Left lung (tissue), 10 donors: ENCODE measurements around the gene CEP89. TPM values are rescaled to one million over a fixed set of nuclear protein-coding genes. Genes with fewer than 3 reads are reported as not detected.

ENCODE experiments used
- ATAC-seq: fragments of 200-7000 bp; cut with Tn5 transposase; one replicate; pipeline ENCODE4 v1.9.1; 2020; ENCODE audit warnings: moderate library complexity
- DNase-seq, 4 donors: peaks; one replicate each; pipeline ENCODE4 v3.0.0-alpha.2; 2013 to 2020
- H3K27ac ChIP-seq, 2 donors: fragments of 200-600 bp; sonication (generic) in 1 of 2; one replicate each; pipeline versions ENCODE4 v1.5.0 to v1.8.0; 2020 to 2021
- H3K27me3 ChIP-seq, 2 donors: fragments of 200-600 bp; sonication (generic) in 1 of 2; one replicate each; pipeline versions ENCODE4 v1.5.0 to v1.8.0; 2020 to 2021
- H3K36me3 ChIP-seq, 2 donors: fragments of 200-600 bp; sonication (generic) in 1 of 2; one replicate each; pipeline versions ENCODE4 v1.5.0 to v1.8.0; 2020 to 2021
- H3K4me1 ChIP-seq, 2 donors: fragments of 200-600 bp; one replicate each; pipeline ENCODE4 v1.8.0; 2021
- H3K4me3 ChIP-seq, 2 donors: fragments of 200-600 bp; sonication (generic) in 1 of 2; one replicate each; pipeline versions ENCODE4 v1.5.0 to v1.8.0; 2020 to 2021; ENCODE audit warnings: mild to moderate bottlenecking in 1 of 2
- H3K9me3 ChIP-seq, 2 donors: fragments of 200-600 bp; sonication (generic) in 1 of 2; one replicate each; pipeline versions ENCODE4 v1.5.0 to v1.8.0; 2020 to 2021
- intact Hi-C, 2 donors: fragments of 100-400 bp; cut with DNase I; formaldehyde crosslinking; loops; one replicate each; pipeline versions ENCODE4 v1.11.2 to v1.14.2; 2022
- polyA plus RNA-seq, 6 donors: library from polyadenylated mRNA; unstranded; fragments of 120-200 nt; gene quantifications; one replicate each; pipeline ENCODE4 v1.2.1, GENCODE V29; 2013; ENCODE audit not compliant: insufficient read length in 6 of 6
- total RNA-seq, 2 donors: library from RNA; stranded (reverse); fragmentation: NEBNext Ultra II Directional; extraction: Animal tissue kit (Norgen Biotek cat#: 25700); gene quantifications; one replicate each; pipeline ENCODE4 v1.2.1, GENCODE V29; 2021
- TF ChIP-seq, protein P1 (sequence below), 2 donors: fragments of 200-600 bp; sonication (generic) in 1 of 2; IDR thresholded peaks; one replicate each; pipeline versions ENCODE4 v1.5.0 to v1.8.0; 2021; ENCODE audit warnings: antibody characterized with exemption in 2 of 2
- donor health status: DM: no; HTN: yes; CAD: no.
- donor health status: DM: no; HTN: no; CAD: no.

Gene CEP89
- total and polyA plus RNA-seq, 8 donors: 19.1 to 37.9 (median 32.3) TPM

DNA sequence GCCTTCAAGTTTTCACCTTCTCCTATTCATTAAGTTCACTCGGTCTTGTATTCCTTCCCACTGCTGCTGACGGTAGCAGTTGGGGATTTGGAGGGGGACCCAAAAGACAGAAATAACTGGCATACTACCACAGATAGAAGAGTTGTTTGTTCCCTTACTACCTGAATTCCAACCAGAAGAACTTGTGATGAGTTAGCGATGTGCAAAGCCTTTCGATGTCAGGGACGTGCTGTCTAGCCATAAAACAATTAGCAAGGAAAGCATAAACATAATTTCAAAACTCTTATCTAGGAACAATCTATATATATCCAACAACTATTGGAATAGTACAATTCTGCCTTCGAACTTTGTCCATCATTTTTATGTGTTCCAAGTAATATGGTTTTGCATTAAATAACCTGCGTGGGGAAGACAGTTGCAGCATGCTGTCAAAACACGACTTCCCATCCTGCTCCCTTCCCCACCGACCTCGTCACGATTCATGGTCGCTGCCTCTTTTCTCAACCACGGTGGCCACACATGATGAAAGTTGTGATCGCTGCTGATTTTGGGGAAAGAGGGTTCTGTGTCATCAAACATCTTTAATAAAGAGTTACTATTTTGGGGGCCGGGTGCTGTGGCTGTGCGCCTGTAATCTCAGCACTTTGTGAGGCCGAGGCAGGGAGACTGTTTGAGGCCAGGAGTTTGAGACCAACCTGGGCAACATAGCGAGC lies 98.4 kb downstream of the CEP89 start:
- DNase-seq: no peak
- TF ChIP-seq, protein P1, sequence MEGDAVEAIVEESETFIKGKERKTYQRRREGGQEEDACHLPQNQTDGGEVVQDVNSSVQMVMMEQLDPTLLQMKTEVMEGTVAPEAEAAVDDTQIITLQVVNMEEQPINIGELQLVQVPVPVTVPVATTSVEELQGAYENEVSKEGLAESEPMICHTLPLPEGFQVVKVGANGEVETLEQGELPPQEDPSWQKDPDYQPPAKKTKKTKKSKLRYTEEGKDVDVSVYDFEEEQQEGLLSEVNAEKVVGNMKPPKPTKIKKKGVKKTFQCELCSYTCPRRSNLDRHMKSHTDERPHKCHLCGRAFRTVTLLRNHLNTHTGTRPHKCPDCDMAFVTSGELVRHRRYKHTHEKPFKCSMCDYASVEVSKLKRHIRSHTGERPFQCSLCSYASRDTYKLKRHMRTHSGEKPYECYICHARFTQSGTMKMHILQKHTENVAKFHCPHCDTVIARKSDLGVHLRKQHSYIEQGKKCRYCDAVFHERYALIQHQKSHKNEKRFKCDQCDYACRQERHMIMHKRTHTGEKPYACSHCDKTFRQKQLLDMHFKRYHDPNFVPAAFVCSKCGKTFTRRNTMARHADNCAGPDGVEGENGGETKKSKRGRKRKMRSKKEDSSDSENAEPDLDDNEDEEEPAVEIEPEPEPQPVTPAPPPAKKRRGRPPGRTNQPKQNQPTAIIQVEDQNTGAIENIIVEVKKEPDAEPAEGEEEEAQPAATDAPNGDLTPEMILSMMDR (IDR thresholded peaks at IDR 0.05): no peak
- intact Hi-C loops: no loop called here
- Histone ChIP-seq H3K36me3 (peaks cover 0 to 7% of the 10 kb centered on the region in 2 donors), H3K27me3 (no peaks in the 10 kb centered on the region), H3K27ac (no peak overlapping the region), H3K4me1 (no peaks in the 10 kb centered on the region), H3K9me3 (no peaks in the 10 kb centered on the region), H3K4me3 (no peak overlapping the region)
- no peak for ATAC-seq

DNA sequence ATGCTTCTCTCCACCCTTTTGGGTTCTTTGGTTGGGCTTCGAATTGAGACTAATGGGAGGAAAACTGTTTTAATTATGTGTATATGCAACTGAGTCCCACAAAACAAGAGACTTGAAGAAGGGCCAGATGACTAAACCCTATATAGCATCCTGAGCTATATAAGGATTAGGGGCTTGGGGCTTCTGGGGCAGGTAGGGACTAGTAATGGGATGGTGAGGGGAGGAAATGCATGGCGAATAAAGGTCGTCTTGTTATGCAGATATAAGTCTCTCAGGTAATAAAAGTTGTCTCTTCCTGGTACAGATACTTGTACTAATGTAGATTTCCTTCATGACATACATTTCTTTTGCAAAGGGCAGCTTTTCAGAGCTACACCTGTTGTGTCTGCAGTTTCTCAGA lies 99.4 kb downstream of the CEP89 start:
- H3K4me3 ChIP-seq: no peak overlapping the region
- H3K9me3 ChIP-seq: no peaks in the 10 kb centered on the region
- H3K27ac ChIP-seq: no peak overlapping the region
- no peaks in the 10 kb centered on the region for H3K36me3 ChIP-seq
- TF ChIP-seq, protein P1 (IDR thresholded peaks at IDR 0.05): no peak
- intact Hi-C loops: no loop called here
- no peaks in the 10 kb centered on the region for H3K4me1 ChIP-seq
- no peak for DNase-seq
- H3K27me3 ChIP-seq: no peaks in the 10 kb centered on the region
- ATAC-seq: no peak

DNA sequence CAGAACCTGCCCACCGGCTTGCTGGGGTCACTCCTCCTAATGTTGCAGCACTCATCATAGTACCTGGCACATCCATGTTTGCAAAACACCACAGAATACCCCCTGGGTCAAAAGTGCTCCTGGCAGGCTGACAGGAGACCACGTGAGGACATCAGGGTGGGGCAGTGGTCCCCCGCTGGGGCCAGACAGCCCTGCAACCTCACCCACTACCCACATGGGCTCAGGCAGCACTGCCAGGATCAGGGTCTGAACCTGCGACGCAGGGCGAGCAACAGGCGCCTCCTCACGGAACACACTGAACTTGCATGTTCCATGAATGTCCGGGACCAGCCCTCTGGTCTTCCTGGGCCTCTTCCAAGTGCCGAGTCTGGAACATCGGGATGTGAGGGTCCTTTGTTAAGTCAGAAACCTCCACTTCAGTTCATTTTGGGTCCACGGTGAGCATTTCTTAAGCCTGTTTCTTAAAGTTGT lies 100.7 kb downstream of the CEP89 start:
- DNase-seq (no peak), ATAC-seq (no peak)
- TF ChIP-seq, protein P1 (IDR thresholded peaks at IDR 0.05): no peak
- H3K27ac ChIP-seq: no peak overlapping the region
- intact Hi-C loops: no loop called here
- no peaks in the 10 kb centered on the region for H3K4me1 ChIP-seq
- no peaks in the 10 kb centered on the region for H3K36me3 ChIP-seq
- no peaks in the 10 kb centered on the region for H3K9me3 ChIP-seq
- H3K27me3 ChIP-seq: no peaks in the 10 kb centered on the region
- H3K4me3 ChIP-seq: no peak overlapping the region

DNA sequence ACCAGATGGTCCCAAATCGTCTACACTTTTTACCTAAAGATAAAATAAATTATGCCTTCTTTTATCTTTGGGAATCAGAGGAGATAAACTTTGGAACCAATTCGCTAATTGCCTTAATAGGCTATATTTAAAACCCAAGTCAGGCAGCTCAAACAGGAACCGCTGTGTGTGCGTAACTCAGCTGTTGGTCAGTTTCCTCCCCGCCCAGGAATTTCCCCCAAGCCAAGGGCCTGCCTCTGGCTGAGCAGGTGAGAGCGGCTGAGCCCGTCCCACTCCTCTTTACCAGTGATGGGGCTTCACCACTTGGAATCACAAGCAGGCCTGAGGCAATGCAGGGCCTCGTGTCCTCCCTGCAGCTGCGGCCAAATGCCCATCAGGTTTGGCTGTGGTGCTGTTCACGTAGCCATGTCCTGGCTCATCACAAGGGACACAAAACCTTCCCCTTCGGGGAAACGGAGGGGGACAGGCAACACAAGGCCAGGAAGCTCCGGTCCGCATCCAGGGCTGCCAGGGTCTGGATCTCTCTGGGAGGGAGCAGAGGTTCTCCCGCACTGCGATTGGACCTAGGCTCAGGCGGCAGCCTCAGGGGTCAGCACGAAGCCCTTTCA lies 101.7 kb downstream of the CEP89 start:
- intact Hi-C loops: no loop called here
- no peaks in the 10 kb centered on the region for H3K9me3 ChIP-seq
- H3K36me3 ChIP-seq: no peaks in the 10 kb centered on the region
- no peak for DNase-seq
- TF ChIP-seq, protein P1 (IDR thresholded peaks at IDR 0.05): no peak
- H3K4me1 ChIP-seq: no peaks in the 10 kb centered on the region
- H3K27ac ChIP-seq: no peak overlapping the region
- no peak for ATAC-seq
- H3K4me3 ChIP-seq: no peak overlapping the region
- H3K27me3 ChIP-seq: no peaks in the 10 kb centered on the region

DNA sequence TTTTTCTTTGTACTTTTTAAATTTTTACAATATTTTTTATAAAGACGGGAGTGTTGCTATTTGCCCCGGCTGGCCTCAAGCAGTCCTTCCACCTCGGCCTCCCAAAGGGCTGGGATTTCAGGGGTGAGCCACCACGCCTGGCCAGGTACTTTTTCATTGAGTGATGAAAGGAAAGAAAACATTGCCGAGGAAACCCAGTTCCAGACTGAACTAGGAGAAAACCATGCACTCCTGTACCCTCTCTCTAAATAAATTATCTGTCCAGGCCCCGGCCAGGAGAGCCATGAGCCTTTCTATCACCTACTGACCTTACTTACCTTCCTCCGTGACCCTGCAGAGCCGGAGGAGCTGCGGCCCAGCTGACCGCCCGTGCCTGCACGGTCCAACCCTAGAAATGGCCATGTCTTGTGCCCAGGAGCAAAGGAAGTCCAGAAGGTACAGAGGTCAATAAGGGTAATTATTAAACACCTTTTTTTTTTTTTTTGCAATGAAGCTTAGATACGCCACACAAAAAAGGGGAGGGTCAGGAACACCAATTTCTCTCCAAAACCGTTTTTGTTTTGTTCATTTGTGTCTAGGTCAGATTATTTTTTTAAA lies 102.3 kb downstream of the CEP89 start, which contains the start of gene SLC7A9:
Gene SLC7A9, minus strand, starts transcription at position 399 of the 597 bp plus-strand sequence. CDS start 1,233 bp downstream, outside the sequence.
- Histone ChIP-seq H3K36me3 (no peaks in the 10 kb centered on the region), H3K27ac (no peak within 1 kb of the TSS), H3K27me3 (no peaks in the 10 kb centered on the region), H3K4me3 (no peak within 1 kb of the TSS), H3K9me3 (no peaks in the 10 kb centered on the region), H3K4me1 (no peaks in the 10 kb centered on the region)
- ATAC-seq: no peak
- DNase-seq: no peak
- TF ChIP-seq, protein P1 (IDR thresholded peaks at IDR 0.05): no peak
- intact Hi-C loops: no loop called here
